DND-41 (cell line): ENCODE measurements around the gene PANK4.

ENCODE experiments used
- CTCF ChIP-seq: IDR thresholded peaks from 2 replicates; pipeline ENCODE4 v1.5.1; 2012; ENCODE audit warnings: borderline replicate concordance, low read length, moderate library complexity, mild to moderate bottlenecking; ENCODE audit not compliant: poor library complexity, severe bottlenecking; ENCODE audit errors: extremely low read depth
- EZH2 ChIP-seq: IDR thresholded peaks from 3 replicates; pipeline ENCODE4 v1.6.1; 2012; ENCODE audit warnings: borderline replicate concordance, low read depth, mild to moderate bottlenecking, moderate library complexity, low read length, inconsistent platforms; ENCODE audit not compliant: severe bottlenecking

GRCh38 chr1:2493218-2493617 is 33.2 kb downstream of the PANK4 start:
- TF ChIP-seq CTCF = no peak
- TF ChIP-seq EZH2 = no peak
